GM18870 (cell line): Measurements from ENCODE around the gene GDPGP1.

Source experiments
- ATAC-seq: cut with Tn5 transposase; IDR thresholded peaks from one replicate; pipeline ENCODE4 v1.9.1; 2021; ENCODE audit warnings: moderate library complexity; ENCODE audit not compliant: unreplicated experiment

The GDPGP1 gene

DNA sequence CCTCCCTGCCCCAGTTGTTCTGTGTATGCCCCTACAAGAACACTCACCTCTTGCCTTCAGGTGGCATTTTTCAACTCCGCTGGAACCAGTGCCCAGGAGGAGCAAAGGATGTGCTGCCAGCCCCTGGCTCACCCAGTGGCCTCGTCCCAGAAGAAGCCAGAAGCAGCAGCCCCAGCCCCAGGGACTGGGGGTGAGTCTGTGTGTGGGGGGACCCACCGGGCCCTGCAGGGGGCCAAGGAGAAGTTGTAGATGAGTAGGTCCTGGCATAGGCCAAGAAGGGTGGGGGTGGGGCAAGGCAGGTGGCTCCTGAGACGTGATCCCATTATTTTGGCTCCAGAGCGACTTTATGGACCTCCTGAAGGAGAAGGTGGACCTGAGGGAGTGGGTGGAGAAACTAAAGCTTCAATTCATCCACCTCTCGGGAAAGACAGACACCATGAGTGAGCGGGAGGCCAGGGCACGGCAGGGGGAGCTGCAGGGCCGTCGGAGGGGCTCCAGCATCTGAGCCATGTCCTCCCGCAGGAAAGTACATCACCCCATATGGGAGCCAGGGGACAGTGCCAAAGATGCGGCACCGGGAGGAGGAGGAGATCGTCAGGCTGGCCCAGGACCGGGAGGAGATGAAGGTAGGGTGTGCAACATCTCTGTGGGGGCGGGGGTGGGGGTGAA lies 60.7 kb downstream of the GDPGP1 start:
- no peak for ATAC-seq

GRCh38 chr15:90295270-90295648 lies 61.2 kb downstream of the GDPGP1 start:
- ATAC-seq = no peak
